Upper lobe of left lung (tissue), 6 donors: ENCODE measurements around the gene CES4A. TPM values are rescaled to one million over a fixed set of nuclear protein-coding genes. Genes with fewer than 3 reads are reported as not detected.

Source experiments
- ATAC-seq, 2 donors: fragments of 200-7000 bp; cut with Tn5 transposase; one replicate each; pipeline ENCODE4 v1.9.1; 2022; ENCODE audit warnings: mild to moderate bottlenecking in 2 of 2, moderate library complexity in 2 of 2; ENCODE audit not compliant: low FRiP score in 2 of 2
- DNase-seq, 2 donors: peaks; one replicate each; pipeline ENCODE4 v3.0.0-alpha.2; 2019 to 2020
- H3K27ac ChIP-seq, 4 donors: fragments of 200-600 bp; sonication (generic); one replicate each; pipeline ENCODE4 v1.5.1; 2016 to 2019
- H3K27me3 ChIP-seq, 4 donors: fragments of 200-600 bp; sonication (generic); one replicate each; pipeline ENCODE4 v1.5.1; 2017 to 2019
- H3K36me3 ChIP-seq, 4 donors: fragments of 200-600 bp; sonication (generic); one replicate each; pipeline ENCODE4 v1.5.1; 2016 to 2019
- H3K4me1 ChIP-seq, 4 donors: fragments of 200-600 bp; sonication (generic); one replicate each; pipeline ENCODE4 v1.5.1; 2018 to 2019
- H3K4me3 ChIP-seq, 4 donors: fragments of 200-600 bp; sonication (generic); one replicate each; pipeline ENCODE4 v1.5.1; 2017 to 2019; ENCODE audit warnings: mild to moderate bottlenecking in 2 of 4, moderate library complexity in 1 of 4
- H3K9me3 ChIP-seq, 4 donors: fragments of 200-600 bp; sonication (generic); one replicate each; pipeline ENCODE4 v1.5.1; 2018 to 2019
- CTCF ChIP-seq, 6 experiments: fragments of 450-650 bp in 4 of 6; fragments of 200-600 bp in 2 of 6; sonication (generic) in 2 of 6; IDR thresholded peaks; one replicate each; pipeline ENCODE4 v1.5.1; 2016 to 2019; ENCODE audit warnings: antibody characterized with exemption in 6 of 6
- EP300 ChIP-seq, 4 donors: sonication (generic); formaldehyde crosslinking; IDR thresholded peaks; one replicate each; pipeline ENCODE4 v1.5.1; 2017; ENCODE audit warnings: antibody characterized with exemption in 4 of 4, control low read depth in 2 of 4
- POLR2A ChIP-seq, 4 donors: fragments of 450-650 bp; IDR thresholded peaks; one replicate each; pipeline ENCODE4 v1.5.1; 2016 to 2017; ENCODE audit warnings: antibody characterized with exemption in 4 of 4, mild to moderate bottlenecking in 2 of 4
- POLR2AphosphoS5 ChIP-seq, 2 donors: sonication (generic); formaldehyde crosslinking; IDR thresholded peaks; one replicate each; pipeline ENCODE4 v1.5.1; 2017; ENCODE audit warnings: antibody characterized with exemption in 2 of 2
- WGBS, 2 donors: methylation state at CpG; one replicate each; pipeline ENCODE4 v1.1.5; 2017 to 2018; 5-methylcytosine and 5-hydroxymethylcytosine counted together
- total RNA-seq, 6 donors: library from RNA; depleted of rRNA in 4 of 6; stranded (reverse); fragments of >200 nt in 4 of 6; gene quantifications; one replicate each; pipeline versions ENCODE4 v1.1.0 to v1.2.1, GENCODE V29; 2016 to 2021
- donor health status: DM: no; HTN: no; CAD: no; lungs with moderate emphysema.
- donor health status: DM: no; HTN: yes; CAD: no; lungs with severe emphysema.

The CES4A gene
- total RNA-seq, 6 donors from 2014 or later: 9.9 to 39.7 (median 20.2) TPM

GRCh38 chr16:66950437-66950836, 38.0 kb upstream of the CES4A start:
- H3K27me3 ChIP-seq: peaks cover 0 to 7% (median 0%) of the 10 kb centered on the region in 4 donors
- no peaks in the 10 kb centered on the region for H3K36me3 ChIP-seq
- H3K4me3 ChIP-seq: no peak overlapping the region
- TF ChIP-seq POLR2AphosphoS5 (IDR thresholded peaks at IDR 0.05) (no peak), POLR2A (IDR thresholded peaks at IDR 0.05) (no peak), EP300 (IDR thresholded peaks at IDR 0.05) (no peak), CTCF (IDR thresholded peaks at IDR 0.05) (no peak)
- peaks cover 14 to 19% (median 17%) of the 10 kb centered on the region in 4 donors for H3K4me1 ChIP-seq
- 65 to 78% methylated on average over 2 of the region's 2 CpGs for WGBS, 2 donors
- no peak for ATAC-seq
- H3K27ac ChIP-seq: no peak overlapping the region
- no peaks in the 10 kb centered on the region for H3K9me3 ChIP-seq
- no peak for DNase-seq

GRCh38 chr16:66950971-66951790, 37.2 kb upstream of the CES4A start:
- H3K36me3 ChIP-seq: no peaks in the 10 kb centered on the region
- ATAC-seq: no peak
- H3K4me1 ChIP-seq: peaks cover 14 to 19% (median 17%) of the 10 kb centered on the region in 4 donors
- no peak for TF ChIP-seq POLR2A (IDR thresholded peaks at IDR 0.05)
- TF ChIP-seq EP300 (IDR thresholded peaks at IDR 0.05): no peak
- no peak for TF ChIP-seq POLR2AphosphoS5 (IDR thresholded peaks at IDR 0.05)
- no peak for TF ChIP-seq CTCF (IDR thresholded peaks at IDR 0.05)
- H3K27me3 ChIP-seq: peaks cover 0 to 7% (median 0%) of the 10 kb centered on the region in 4 donors
- WGBS, 2 donors: 80 to 84% methylated on average over 4 of the region's 4 CpGs
- H3K27ac ChIP-seq: no peak overlapping the region
- H3K9me3 ChIP-seq: no peaks in the 10 kb centered on the region
- no peak overlapping the region for H3K4me3 ChIP-seq
- no peak for DNase-seq

- H3K27ac ChIP-seq: no peak overlapping the region
- no peak overlapping the region for H3K4me3 ChIP-seq
- DNase-seq (no peak), ATAC-seq (no peak)
- H3K4me1 ChIP-seq: peaks cover 10 to 15% (median 13%) of the 10 kb centered on the region in 4 donors
- no peaks in the 10 kb centered on the region for H3K9me3 ChIP-seq
- peaks cover 0 to 7% (median 0%) of the 10 kb centered on the region in 4 donors for H3K27me3 ChIP-seq
- H3K36me3 ChIP-seq: no peaks in the 10 kb centered on the region
- WGBS, 2 donors: 78 to 90% methylated on average over 7 of the region's 7 CpGs
- no peak for TF ChIP-seq EP300 (IDR thresholded peaks at IDR 0.05)
- TF ChIP-seq POLR2A (IDR thresholded peaks at IDR 0.05): no peak
- TF ChIP-seq POLR2AphosphoS5 (IDR thresholded peaks at IDR 0.05): no peak
- no peak for TF ChIP-seq CTCF (IDR thresholded peaks at IDR 0.05)
Measured at GRCh38 chr16:66952430-66953110, 35.8 kb upstream of the CES4A start.

GRCh38 chr16:66953462-66954096, 34.8 kb upstream of the CES4A start:
- H3K27ac ChIP-seq: no peak overlapping the region
- peaks cover 4 to 6% (median 6%) of the 10 kb centered on the region in 4 donors for H3K4me1 ChIP-seq
- ATAC-seq (no peak), DNase-seq (no peak)
- 73 to 85% methylated on average over 10 of the region's 10 CpGs for WGBS, 2 donors
- no peak overlapping the region for H3K4me3 ChIP-seq
- H3K27me3 ChIP-seq: peaks cover 0 to 7% (median 0%) of the 10 kb centered on the region in 4 donors
- TF ChIP-seq EP300 (IDR thresholded peaks at IDR 0.05): no peak
- TF ChIP-seq POLR2AphosphoS5 (IDR thresholded peaks at IDR 0.05): no peak
- no peak for TF ChIP-seq POLR2A (IDR thresholded peaks at IDR 0.05)
- no peak for TF ChIP-seq CTCF (IDR thresholded peaks at IDR 0.05)
- H3K36me3 ChIP-seq: no peaks in the 10 kb centered on the region
- H3K9me3 ChIP-seq: no peaks in the 10 kb centered on the region
